HG03135 (cell line): ENCODE measurements around the gene CERS3.

ENCODE experiments used
- ATAC-seq: cut with Tn5 transposase; IDR thresholded peaks from one replicate; pipeline ENCODE4 v1.9.1; 2021; ENCODE audit warnings: mild to moderate bottlenecking, moderate library complexity; ENCODE audit not compliant: unreplicated experiment

Gene CERS3

GRCh38 chr15:100531204-100531603 is 2.5 kb upstream of the CERS3 start:
- no peak for ATAC-seq

- ATAC-seq: no peak
These were observed 806 bp upstream of the CERS3 start for GRCh38 chr15:100529556-100529955.

- ATAC-seq: no peak
These were observed 2.7 kb downstream of the CERS3 start for GRCh38 chr15:100526027-100526481.

- no peak for ATAC-seq
These were observed 3.3 kb downstream of the CERS3 start for GRCh38 chr15:100525436-100525835.

- no peak for ATAC-seq
These were observed 4.4 kb downstream of the CERS3 start for GRCh38 chr15:100524326-100524725.

- ATAC-seq: no peak
These were observed 6.8 kb downstream of the CERS3 start for GRCh38 chr15:100521907-100522306.

- no peak for ATAC-seq
These were observed 8.4 kb downstream of the CERS3 start for GRCh38 chr15:100520132-100520921.

GRCh38 chr15:100517846-100518245 is 10.9 kb downstream of the CERS3 start:
- no peak for ATAC-seq

GRCh38 chr15:100516643-100517512 is 11.9 kb downstream of the CERS3 start:
- ATAC-seq: no peak

- ATAC-seq: no peak
These were observed 13.0 kb downstream of the CERS3 start for GRCh38 chr15:100515758-100516157.

GRCh38 chr15:100508641-100509300 is 20.0 kb downstream of the CERS3 start:
- ATAC-seq: no peak

- ATAC-seq: no peak
These were observed 26.1 kb downstream of the CERS3 start for GRCh38 chr15:100502651-100503050.

GRCh38 chr15:100501117-100501516 is 27.6 kb downstream of the CERS3 start:
- ATAC-seq: no peak

GRCh38 chr15:100500226-100500990 is 28.3 kb downstream of the CERS3 start:
- ATAC-seq: no peak

- ATAC-seq: no peak
These were observed 32.9 kb downstream of the CERS3 start for GRCh38 chr15:100495861-100496260.

- no peak for ATAC-seq
These were observed 35.5 kb downstream of the CERS3 start for GRCh38 chr15:100493213-100493612.

GRCh38 chr15:100484443-100484842 is 44.3 kb downstream of the CERS3 start:
- no peak for ATAC-seq

GRCh38 chr15:100483370-100483769 is 45.4 kb downstream of the CERS3 start:
- no peak for ATAC-seq

- no peak for ATAC-seq
These were observed 51.9 kb downstream of the CERS3 start for GRCh38 chr15:100476805-100477204.

GRCh38 chr15:100472736-100473135 is 56.0 kb downstream of the CERS3 start:
- no peak for ATAC-seq

- no peak for ATAC-seq
These were observed 56.8 kb downstream of the CERS3 start for GRCh38 chr15:100471933-100472332.
